Head of caudate nucleus (tissue), 42 donors: ENCODE results near the gene UGT2A2.

Experiments used
- DNase-seq, 42 donors: peaks; one replicate each; pipeline versions ENCODE4 v3.0.0 to v3.0.0-alpha.2; 2020 to 2021; ENCODE audit warnings: mixed read lengths in 7 of 42
- intact Hi-C: fragments of 100-400 bp; cut with DNase I; formaldehyde crosslinking; loops from one replicate; pipeline ENCODE4 v1.15.0; 2022

UGT2A2 gene

GRCh38 chr4:69583543-69583942 lies 55.9 kb downstream of the UGT2A2 start:
- no peak for DNase-seq
- intact Hi-C loops, result no loop called here

DNA sequence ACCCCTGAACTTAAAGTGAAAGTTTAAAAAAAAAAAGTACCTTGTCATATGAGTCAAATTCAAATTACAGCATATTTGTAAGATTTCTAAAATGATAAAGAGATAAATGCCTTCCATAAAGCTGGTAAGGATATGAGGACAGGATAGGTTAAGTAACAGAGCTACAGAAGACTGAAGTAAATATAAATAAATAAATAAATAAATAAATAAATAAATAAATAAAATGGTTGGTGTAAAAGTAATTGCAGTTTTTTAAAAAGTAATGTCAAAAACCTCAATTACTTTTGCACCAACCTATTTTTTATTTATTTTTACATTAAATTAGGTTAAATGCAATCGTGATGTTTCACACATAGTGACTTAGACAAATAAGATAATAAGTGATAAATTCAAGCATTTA lies 62.2 kb downstream of the UGT2A2 start:
- intact Hi-C loops, result no loop called here
- no peak for DNase-seq

DNA sequence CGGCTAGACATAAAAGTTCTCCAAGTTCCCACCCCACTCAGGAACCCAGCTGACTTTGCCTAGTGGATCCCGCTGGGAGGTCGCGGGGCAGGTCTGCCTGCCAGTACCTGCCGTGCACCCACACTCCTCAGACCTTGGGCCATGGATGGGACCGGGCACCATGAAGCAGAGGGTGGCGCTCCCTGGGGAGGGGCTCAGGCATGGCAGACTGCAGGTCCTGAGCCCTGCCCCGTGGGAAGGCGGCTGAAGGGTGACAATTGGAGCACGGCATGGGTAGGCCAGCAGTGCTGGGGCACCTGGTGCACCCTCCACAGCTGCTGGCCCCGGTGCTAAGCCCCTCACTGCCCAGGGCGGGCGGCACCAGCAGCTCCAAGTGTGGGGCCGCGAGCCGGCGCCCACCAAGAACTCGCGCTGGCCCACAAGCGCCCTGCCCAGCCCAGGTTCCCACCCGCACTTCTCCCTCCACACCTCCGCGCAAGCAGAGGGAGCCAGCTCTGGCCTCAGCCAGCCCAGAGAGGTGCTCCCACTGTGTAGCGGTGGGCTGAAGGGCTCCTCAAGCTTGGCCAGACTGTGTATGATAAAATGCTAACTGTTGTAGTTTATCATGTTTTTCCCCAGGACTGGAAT lies 63.1 kb downstream of the UGT2A2 start:
- DNase-seq, result peak in 1 of 42 donors; percentile 5
- intact Hi-C loops, result no loop called here

GRCh38 chr4:69568787-69569186 lies 70.7 kb downstream of the UGT2A2 start:
- DNase-seq, result no peak
- intact Hi-C loops, result no loop called here

GRCh38 chr4:69563424-69563823 lies 76.0 kb downstream of the UGT2A2 start:
- DNase-seq, result no peak
- intact Hi-C loops, result no loop called here

DNA sequence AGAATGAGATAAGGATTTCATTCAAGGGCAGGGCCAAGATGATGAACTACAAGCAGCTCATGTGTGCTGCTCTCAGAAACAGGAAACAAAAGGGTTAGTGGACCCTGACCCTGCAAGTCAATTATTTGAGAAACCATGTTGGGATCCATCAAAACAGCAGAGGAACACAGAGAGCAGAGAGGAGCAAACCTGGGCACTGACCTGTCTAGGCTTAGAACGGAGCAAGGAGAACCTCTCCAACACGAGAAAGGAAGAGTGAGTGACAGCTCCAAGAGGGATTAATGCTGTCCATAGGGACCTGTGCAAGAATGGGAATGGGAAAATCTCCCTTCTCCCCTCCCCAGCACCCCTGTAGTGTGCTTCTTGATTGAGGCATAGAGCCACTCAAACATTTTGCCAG lies 89.8 kb downstream of the UGT2A2 start:
- no peak for DNase-seq
- intact Hi-C loops, result no loop called here

- DNase-seq, result no peak
- intact Hi-C loops, result no loop called here
Observed at GRCh38 chr4:69546134-69546765, 93.2 kb downstream of the UGT2A2 start.
